KBM-7 (cell line): ENCODE data around the gene UBE3B.
"Not testable (repeated sequence)": the region's sequence is repeated elsewhere in the genome, so short reads cannot be mapped to it uniquely, and the experiment has no call there.

Experiments
- DNase-seq: peaks from one replicate; pipeline ENCODE4 v3.0.0-alpha.2; 2015
- in situ Hi-C: fragments of 300-500 bp; cut with MboI; formaldehyde crosslinking; loops from 2 replicates; pipeline ENCODE4 v1.14.3; 2020; ENCODE audit warnings: low sequenced_read_pairs, low pct_unique_long_range_greater_than_20kb, mixed read lengths

The UBE3B gene

GRCh38 chr12:109467978-109468676 is 9.3 kb upstream of the UBE3B start:
- peak; percentile 48 for DNase-seq
- in situ Hi-C loops, result no loop called here

- in situ Hi-C loops, result no loop called here
- DNase-seq, result no peak
Measured at GRCh38 chr12:109469517-109469916, 7.9 kb upstream of the UBE3B start.

- in situ Hi-C loops, result no loop called here
- no peak for DNase-seq
Measured at GRCh38 chr12:109473006-109473405, 4.4 kb upstream of the UBE3B start.

- in situ Hi-C loops, DNase-seq: not testable (repeated sequence)
Measured at GRCh38 chr12:109473526-109474270, 3.7 kb upstream of the UBE3B start.

GRCh38 chr12:109475121-109475520 is 2.3 kb upstream of the UBE3B start:
- in situ Hi-C loops, result no loop called here
- DNase-seq, result no peak

GRCh38 chr12:109475993-109476806 is 1.2 kb upstream of the UBE3B start:
- in situ Hi-C loops, result no loop called here
- DNase-seq, result no peak

GRCh38 chr12:109476807-109477184 is 638 bp upstream of the UBE3B start:
- in situ Hi-C loops, result no loop called here
- DNase-seq, result peak; percentile 7

- in situ Hi-C loops, result no loop called here
Measured at GRCh38 chr12:109477963-109478315, 505 bp downstream of the UBE3B start.

GRCh38 chr12:109479761-109480160 is 2.3 kb downstream of the UBE3B start:
- DNase-seq, result no peak
- in situ Hi-C loops, result no loop called here

More at GRCh38 chr12:109477963-109478315, 505 bp downstream of the UBE3B start:
- DNase-seq, result no peak

GRCh38 chr12:109480356-109480755 is 2.9 kb downstream of the UBE3B start:
- in situ Hi-C loops, result no loop called here
- DNase-seq, result no peak

- no peak for DNase-seq
- in situ Hi-C loops, result no loop called here
Measured at GRCh38 chr12:109481863-109482262, 4.4 kb downstream of the UBE3B start.

GRCh38 chr12:109482491-109482890 is 5.1 kb downstream of the UBE3B start:
- in situ Hi-C loops, result no loop called here

GRCh38 chr12:109482894-109483293 is 5.5 kb downstream of the UBE3B start:
- no peak for DNase-seq
- in situ Hi-C loops, result no loop called here

More at GRCh38 chr12:109482491-109482890, 5.1 kb downstream of the UBE3B start:
- no peak for DNase-seq

GRCh38 chr12:109483346-109483745 is 5.9 kb downstream of the UBE3B start:
- DNase-seq, result no peak
- in situ Hi-C loops, result no loop called here

- DNase-seq, result no peak
Measured at GRCh38 chr12:109485201-109485600, 7.8 kb downstream of the UBE3B start.

GRCh38 chr12:109487181-109488050 is 10.0 kb downstream of the UBE3B start:
- in situ Hi-C loops, result no loop called here
- no peak for DNase-seq

More at GRCh38 chr12:109485201-109485600, 7.8 kb downstream of the UBE3B start:
- in situ Hi-C loops, result no loop called here

GRCh38 chr12:109488051-109488665 is 10.7 kb downstream of the UBE3B start:
- in situ Hi-C loops, result no loop called here
- DNase-seq, result no peak
